A673 (cell line): ENCODE measurements around the gene SPTSSB. TPM values are rescaled to one million over a fixed set of nuclear protein-coding genes. Genes with fewer than 3 reads are reported as not detected.

Experiments
- BruUV-seq: library from RNA; stranded (reverse); fragments of 400-500 nt; replicated peaks from 2 replicates; lab custom pipeline; 2021; lab: Mats Ljungman, UMichigan
- CTCF ChIA-PET: fragments of 300-600 bp; sonication (Branson Sonifier 250); formaldehyde crosslinking; loops from one replicate; lab custom pipeline; 2022; ENCODE audit warnings: antibody characterized with exemption; lab: Charles Lee
- POLR2A ChIA-PET: fragments of 300-600 bp; sonication (Branson Sonifier 250); formaldehyde crosslinking; loops from one replicate; lab custom pipeline; 2022; ENCODE audit warnings: antibody characterized with exemption; ENCODE audit not compliant: low non-redundant PET; lab: Charles Lee
- DNase-seq: peaks from one replicate; pipeline ENCODE4 v3.0.0-alpha.2; 2015; ENCODE audit warnings: low spot score
- H3K27ac ChIP-seq: fragments of 200-600 bp; sonication (generic); 2 replicates; pipeline ENCODE4 v1.5.1; 2016; ENCODE audit warnings: mixed run types, low read depth, mild to moderate bottlenecking, mixed read lengths, antibody characterized with exemption, low read length; ENCODE audit not compliant: poor library complexity, severe bottlenecking
- H3K27me3 ChIP-seq: fragments of 200-600 bp; sonication (generic); replicated peaks from 2 replicates; pipeline ENCODE4 v1.6.1; 2017; ENCODE audit warnings: mixed run types, low read depth, mild to moderate bottlenecking, mixed read lengths, antibody characterized with exemption, low read length; ENCODE audit not compliant: insufficient read depth, poor library complexity
- H3K36me3 ChIP-seq: fragments of 200-600 bp; sonication (generic); 2 replicates; pipeline ENCODE4 v1.6.1; 2016; ENCODE audit warnings: mixed run types, mild to moderate bottlenecking, mixed read lengths, antibody characterized with exemption, low read length; ENCODE audit not compliant: insufficient read depth, poor library complexity, severe bottlenecking
- H3K4me1 ChIP-seq: fragments of 200-600 bp; sonication (generic); 2 replicates; pipeline ENCODE4 v1.6.1; 2017; ENCODE audit warnings: mixed run types, mild to moderate bottlenecking, mixed read lengths, antibody characterized with exemption, low read length; ENCODE audit not compliant: insufficient read depth, poor library complexity, severe bottlenecking
- H3K4me3 ChIP-seq: fragments of 200-600 bp; sonication (generic); 2 replicates; pipeline ENCODE4 v1.5.1; 2016; ENCODE audit warnings: low read depth, mixed run types, mild to moderate bottlenecking, mixed read lengths, low read length; ENCODE audit not compliant: poor library complexity, severe bottlenecking
- H3K9me3 ChIP-seq: fragments of 200-600 bp; sonication (generic); 2 replicates; pipeline ENCODE4 v1.6.1; 2016; ENCODE audit warnings: mixed run types, low read depth, mild to moderate bottlenecking, mixed read lengths, antibody characterized with exemption, low read length; ENCODE audit not compliant: poor library complexity, severe bottlenecking
- EZH2 ChIP-seq: fragments of 200-600 bp; sonication (generic); IDR thresholded peaks from 2 replicates; pipeline ENCODE4 v1.6.1; 2017; ENCODE audit warnings: borderline replicate concordance, low read depth, mild to moderate bottlenecking, mixed read lengths, antibody characterized with exemption, low read length; ENCODE audit not compliant: poor library complexity, severe bottlenecking
- intact Hi-C: fragments of 100-400 bp; cut with micrococcal nuclease; formaldehyde crosslinking; loops from one replicate; pipeline ENCODE4 v1.10.0; 2022; ENCODE audit not compliant: unreplicated experiment
- total RNA-seq: library from RNA; stranded (reverse); gene quantifications from 2 replicates; pipeline ENCODE4 v1.2.3, GENCODE V29; 2021
- TF ChIP-seq, protein P1 (sequence below): fragments of 300-800, 200-600 bp; sonication (generic); conservative IDR thresholded peaks from 2 replicates; pipeline ENCODE4 v1.5.1; 2017; ENCODE audit warnings: low read depth, mild to moderate bottlenecking, antibody characterized with exemption, low read length, moderate library complexity, mixed read lengths

The SPTSSB gene
- total RNA-seq, 1 experiment from 2014 or later = not detected

DNA sequence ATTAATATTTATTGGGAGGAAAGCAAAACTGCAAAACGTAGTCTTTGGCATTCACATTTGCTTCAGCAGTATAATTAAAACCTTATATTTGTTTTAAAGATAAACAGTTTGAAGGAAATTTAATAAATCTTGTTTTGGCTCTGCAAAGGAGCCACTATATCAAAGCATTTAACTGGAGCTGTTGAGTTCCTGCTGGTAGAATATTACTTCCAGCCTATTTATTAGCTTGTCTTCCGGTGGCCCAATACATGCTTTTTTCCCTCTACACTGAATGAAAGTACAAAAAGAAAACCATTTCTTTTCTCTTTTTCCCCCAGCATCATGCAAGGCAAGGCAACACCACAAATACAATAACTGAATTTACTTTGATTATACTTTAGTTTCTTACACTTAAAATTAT, 26.3 kb downstream of the SPTSSB start:
- no peak overlapping the region for H3K27ac ChIP-seq
- ChIA-PET POLR2A (no interaction called here), CTCF (no interaction called here)
- no peaks in the 10 kb centered on the region for H3K4me1 ChIP-seq
- no peak overlapping the region for H3K4me3 ChIP-seq
- no TSS peak for BruUV-seq
- no peak for DNase-seq
- TF ChIP-seq EZH2 = no peak
- TF ChIP-seq, protein P1, sequence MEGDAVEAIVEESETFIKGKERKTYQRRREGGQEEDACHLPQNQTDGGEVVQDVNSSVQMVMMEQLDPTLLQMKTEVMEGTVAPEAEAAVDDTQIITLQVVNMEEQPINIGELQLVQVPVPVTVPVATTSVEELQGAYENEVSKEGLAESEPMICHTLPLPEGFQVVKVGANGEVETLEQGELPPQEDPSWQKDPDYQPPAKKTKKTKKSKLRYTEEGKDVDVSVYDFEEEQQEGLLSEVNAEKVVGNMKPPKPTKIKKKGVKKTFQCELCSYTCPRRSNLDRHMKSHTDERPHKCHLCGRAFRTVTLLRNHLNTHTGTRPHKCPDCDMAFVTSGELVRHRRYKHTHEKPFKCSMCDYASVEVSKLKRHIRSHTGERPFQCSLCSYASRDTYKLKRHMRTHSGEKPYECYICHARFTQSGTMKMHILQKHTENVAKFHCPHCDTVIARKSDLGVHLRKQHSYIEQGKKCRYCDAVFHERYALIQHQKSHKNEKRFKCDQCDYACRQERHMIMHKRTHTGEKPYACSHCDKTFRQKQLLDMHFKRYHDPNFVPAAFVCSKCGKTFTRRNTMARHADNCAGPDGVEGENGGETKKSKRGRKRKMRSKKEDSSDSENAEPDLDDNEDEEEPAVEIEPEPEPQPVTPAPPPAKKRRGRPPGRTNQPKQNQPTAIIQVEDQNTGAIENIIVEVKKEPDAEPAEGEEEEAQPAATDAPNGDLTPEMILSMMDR = no peak
- no peaks in the 10 kb centered on the region for H3K36me3 ChIP-seq
- H3K9me3 ChIP-seq = no peaks in the 10 kb centered on the region
- intact Hi-C loops = no loop called here
- no peaks in the 10 kb centered on the region for H3K27me3 ChIP-seq

DNA sequence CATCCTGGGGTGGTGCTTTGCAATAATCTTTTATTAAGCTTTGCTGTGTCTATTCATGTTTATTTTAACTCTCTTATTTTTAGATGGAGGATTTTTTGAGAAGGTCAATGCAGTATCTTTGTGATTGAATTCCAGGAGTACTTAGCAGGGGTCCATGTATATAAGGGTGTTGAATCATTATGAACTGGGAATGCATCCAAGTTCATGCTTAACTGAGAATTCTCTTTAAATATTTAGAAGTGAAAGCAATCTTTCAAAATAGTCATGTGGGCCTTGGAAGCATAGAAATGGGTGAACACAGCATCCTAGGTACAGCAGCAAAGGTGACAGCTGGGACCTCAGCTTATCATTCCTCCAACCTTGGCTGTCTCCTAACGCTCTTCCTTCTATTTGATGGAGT, 27.3 kb downstream of the SPTSSB start:
- POLR2A ChIA-PET = no interaction called here
- no TSS peak for BruUV-seq
- intact Hi-C loops = no loop called here

DNA sequence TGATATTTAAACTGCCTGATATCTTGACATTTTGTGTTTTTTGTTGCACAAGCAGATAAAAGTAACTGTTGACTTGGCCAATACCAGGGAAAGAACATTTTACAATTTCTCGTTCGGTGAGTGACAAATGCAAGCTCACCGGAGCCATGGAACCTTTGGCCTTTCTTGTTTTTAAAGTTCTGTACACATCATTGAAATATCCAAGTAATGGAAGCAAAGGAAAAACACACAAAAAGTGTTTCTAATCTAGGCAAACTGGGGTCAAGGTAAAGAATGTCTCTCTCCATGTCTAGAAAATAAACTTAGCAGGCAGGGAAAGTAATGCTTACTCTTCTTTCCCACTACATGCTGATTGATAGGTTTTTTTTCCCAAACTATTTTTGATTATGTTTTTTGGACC, 27.8 kb downstream of the SPTSSB start:
- H3K4me3 ChIP-seq = no peak overlapping the region
- POLR2A ChIA-PET = no interaction called here
- no peak for DNase-seq
- no peaks in the 10 kb centered on the region for H3K9me3 ChIP-seq
- H3K4me1 ChIP-seq = no peaks in the 10 kb centered on the region
- H3K36me3 ChIP-seq = no peaks in the 10 kb centered on the region
- no peak overlapping the region for H3K27ac ChIP-seq
- no TSS peak for BruUV-seq
- TF ChIP-seq, protein P1 = no peak
- no peak for TF ChIP-seq EZH2
- CTCF ChIA-PET = no interaction called here
- no peaks in the 10 kb centered on the region for H3K27me3 ChIP-seq
- intact Hi-C loops = no loop called here

More for the DNA sequence above, 27.3 kb downstream of the SPTSSB start:
- no peak overlapping the region for H3K27ac ChIP-seq
- H3K36me3 ChIP-seq = no peaks in the 10 kb centered on the region
- DNase-seq = peak; percentile 5
- CTCF ChIA-PET = no interaction called here
- H3K4me3 ChIP-seq = no peak overlapping the region
- H3K4me1 ChIP-seq = no peaks in the 10 kb centered on the region
- no peaks in the 10 kb centered on the region for H3K9me3 ChIP-seq
- TF ChIP-seq EZH2 = no peak
- TF ChIP-seq, protein P1 = no peak
- H3K27me3 ChIP-seq = no peaks in the 10 kb centered on the region
